HG03060 (cell line): ENCODE results near the gene CAMTA1.

Source experiments
- ATAC-seq: cut with Tn5 transposase; IDR thresholded peaks from one replicate; pipeline ENCODE4 v1.9.1; 2021; ENCODE audit warnings: low read depth, moderate number of reproducible peaks; ENCODE audit not compliant: unreplicated experiment

CAMTA1 gene

GRCh38 chr1:7506454-7507284, 721.4 kb downstream of the CAMTA1 start:
- no peak for ATAC-seq

GRCh38 chr1:7507285-7508019, 722.2 kb downstream of the CAMTA1 start:
- no peak for ATAC-seq

DNA sequence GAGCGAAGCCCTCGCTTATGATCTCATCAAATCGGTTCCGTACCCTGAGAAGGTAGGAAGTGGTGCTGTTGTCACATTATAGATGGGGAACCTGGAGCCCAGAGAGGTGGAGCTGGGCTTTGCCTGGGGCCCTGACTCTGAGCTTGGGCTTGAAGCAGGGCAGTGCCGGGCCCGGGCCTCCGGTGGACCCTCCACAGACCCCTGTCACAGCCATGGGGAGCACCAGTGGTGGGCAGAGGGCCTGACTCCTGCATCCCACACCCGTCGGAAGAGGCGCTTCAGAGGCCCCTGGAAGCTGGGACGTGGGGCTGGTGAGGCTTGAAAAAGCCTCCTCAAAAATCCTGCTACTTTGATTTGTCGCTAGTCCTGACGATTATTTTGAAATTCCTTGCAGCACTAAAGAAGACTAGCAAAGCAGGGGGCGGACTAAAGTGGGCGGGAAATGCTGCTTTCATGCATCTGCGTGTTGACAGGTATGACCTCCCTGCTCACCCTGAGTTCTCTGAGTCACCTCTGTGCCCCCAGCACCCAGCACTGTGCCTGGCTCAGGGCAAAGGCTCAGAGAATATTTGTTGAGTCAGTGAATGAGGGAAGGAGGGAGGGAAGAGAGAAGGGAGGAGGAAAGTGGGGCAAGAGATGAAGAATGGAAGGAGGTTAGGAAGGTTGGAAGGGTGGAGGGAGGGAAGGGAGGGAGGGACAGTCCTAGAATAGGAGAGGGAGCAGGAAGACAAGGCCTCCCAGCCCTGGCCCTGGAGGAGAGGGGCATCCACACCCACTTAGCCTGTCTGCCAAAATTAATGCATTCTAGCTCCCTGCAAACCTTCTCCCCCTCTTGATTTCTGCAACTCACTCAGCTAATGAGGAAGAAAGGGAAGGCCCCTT, 723.0 kb downstream of the CAMTA1 start:
- ATAC-seq, result no peak

GRCh38 chr1:7508934-7509519, 723.8 kb downstream of the CAMTA1 start:
- ATAC-seq, result no peak

GRCh38 chr1:7509598-7509997, 724.3 kb downstream of the CAMTA1 start:
- no peak for ATAC-seq

DNA sequence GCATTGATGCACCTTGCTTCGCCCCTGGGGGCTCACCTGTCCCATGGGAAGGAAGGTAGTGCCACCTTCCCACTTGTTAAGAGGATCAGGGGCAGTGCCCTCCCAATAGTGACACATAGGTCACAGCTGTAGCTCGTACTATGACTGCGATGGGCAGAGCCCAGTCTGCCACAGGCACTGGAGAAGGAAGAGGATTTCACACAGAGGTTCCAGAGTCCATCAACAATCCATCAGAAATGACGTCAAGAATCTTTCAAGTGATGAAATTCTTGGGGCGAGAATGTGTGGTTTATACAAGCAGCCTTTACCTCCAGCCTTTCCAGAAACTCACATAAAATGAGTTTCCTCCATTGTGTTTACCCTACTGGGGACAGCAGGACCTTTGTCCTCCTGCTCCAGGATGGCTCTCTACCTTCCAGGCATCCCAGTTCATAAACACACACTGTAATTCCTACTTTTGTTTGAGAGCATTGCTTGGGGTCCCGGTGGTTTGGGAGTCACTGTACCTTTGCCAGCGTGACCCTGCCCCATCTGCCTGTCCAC, 725.2 kb downstream of the CAMTA1 start:
- no peak for ATAC-seq

DNA sequence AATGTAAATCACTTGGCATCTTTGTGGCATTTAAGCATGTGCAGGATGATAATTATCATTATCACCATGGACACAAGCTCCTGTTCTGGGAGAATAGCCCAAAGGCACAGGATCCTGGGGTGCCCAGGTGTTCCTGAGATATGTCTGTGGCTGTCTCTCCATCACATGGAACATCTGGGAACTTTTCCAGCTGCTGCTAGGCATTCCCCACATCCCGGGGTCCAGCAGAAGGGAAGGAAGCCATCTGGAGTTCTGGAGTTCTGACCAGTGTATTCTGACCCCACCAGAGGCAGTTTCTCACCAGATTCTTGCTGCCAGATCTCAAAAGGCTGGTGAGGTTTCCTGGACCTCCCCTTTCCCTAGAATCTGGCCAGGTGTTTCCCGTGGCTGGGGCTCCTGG, 726.1 kb downstream of the CAMTA1 start:
- ATAC-seq, result no peak

GRCh38 chr1:7513081-7513480, 727.8 kb downstream of the CAMTA1 start:
- ATAC-seq, result no peak

DNA sequence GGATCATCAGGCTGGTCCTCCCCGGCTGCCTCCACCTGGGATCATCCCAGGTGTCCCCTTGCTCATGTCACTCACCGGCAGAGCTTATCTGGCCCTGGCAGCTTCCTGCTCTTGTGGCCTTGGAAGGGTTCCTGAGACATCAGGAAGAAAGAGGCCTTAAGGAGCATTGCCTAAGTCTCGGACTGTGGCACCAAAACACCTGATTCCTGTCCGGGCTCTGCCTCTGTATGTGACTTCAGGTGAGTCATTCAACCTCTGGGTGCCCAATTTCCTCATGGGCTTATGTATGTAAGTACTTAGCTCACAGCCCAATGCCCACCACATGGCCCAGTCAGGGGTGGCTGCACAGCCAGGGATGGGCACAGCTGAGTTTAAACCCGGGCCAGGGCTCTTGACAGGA, 729.9 kb downstream of the CAMTA1 start:
- ATAC-seq, result no peak

DNA sequence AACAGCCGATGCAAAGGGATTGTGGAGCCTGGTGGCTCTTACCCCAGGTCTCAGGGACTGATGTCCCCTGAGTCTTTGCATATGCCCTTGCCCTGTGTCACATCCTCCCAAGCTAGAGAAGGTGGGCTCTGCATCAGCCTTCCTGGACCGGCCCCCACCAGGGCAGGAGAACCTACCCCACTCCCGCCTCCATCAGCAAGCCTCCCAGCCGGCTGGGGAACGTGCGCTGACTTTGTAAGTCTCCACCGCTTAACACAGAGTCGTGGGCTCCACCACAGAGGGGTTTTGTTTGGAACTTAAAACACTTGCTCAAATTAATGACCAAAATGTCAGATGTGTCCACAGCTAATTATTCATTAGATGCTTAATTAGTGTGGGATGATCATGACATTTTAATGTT, 730.6 kb downstream of the CAMTA1 start:
- ATAC-seq, result no peak

DNA sequence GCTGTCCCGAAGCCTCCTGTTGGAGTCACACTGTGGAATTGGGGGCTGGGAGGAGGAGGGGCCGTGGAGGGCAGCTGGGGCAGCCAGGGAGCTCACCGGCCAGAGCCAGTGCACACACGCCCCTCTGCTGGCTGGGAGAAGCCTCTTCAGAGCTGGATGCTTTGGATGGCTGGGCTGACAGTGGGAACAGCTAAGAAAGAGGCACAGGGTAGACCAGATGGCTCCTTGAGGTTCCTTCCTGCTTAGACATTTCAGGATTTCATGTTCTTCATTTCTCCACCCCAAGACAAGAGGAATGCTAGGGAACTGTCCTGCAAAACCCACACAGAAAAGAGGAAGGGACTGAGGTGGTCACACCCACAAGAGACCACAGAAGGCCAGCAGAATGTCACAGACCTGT, 731.1 kb downstream of the CAMTA1 start:
- no peak for ATAC-seq

- ATAC-seq, result no peak
Measured at GRCh38 chr1:7516929-7517328, 731.7 kb downstream of the CAMTA1 start.

- ATAC-seq, result no peak
Measured at GRCh38 chr1:7517611-7518330, 732.5 kb downstream of the CAMTA1 start.

- ATAC-seq, result no peak
Measured at GRCh38 chr1:7518411-7518810, 733.2 kb downstream of the CAMTA1 start.

GRCh38 chr1:7519181-7519860, 734.1 kb downstream of the CAMTA1 start:
- ATAC-seq, result no peak

DNA sequence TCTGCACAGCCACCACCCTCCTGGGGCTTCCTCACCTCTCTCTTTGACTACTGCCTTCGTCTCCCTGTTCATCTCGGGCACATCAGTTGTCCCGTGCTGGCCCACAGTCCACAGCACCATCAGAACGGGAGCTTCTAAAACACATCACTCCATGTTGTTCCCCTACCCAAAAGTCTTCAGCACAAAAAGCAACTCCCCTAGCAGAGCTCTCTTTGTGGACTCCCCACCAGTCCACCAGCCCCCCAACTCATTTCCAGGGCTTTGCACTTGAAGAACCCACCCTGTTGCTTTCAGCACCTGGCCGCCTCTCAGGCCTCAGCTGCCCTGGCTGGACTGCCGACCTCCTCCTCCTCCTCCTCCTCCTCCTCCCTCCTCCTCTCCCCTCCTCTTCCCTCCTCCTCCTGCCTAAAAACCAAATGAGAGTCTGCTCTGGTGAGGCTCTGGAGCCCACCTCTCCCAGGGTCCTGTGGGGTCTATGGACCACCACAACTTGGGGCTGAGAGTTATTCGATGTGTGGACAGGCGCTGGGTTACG, 734.7 kb downstream of the CAMTA1 start:
- no peak for ATAC-seq

GRCh38 chr1:7520496-7520895, 735.2 kb downstream of the CAMTA1 start:
- no peak for ATAC-seq

DNA sequence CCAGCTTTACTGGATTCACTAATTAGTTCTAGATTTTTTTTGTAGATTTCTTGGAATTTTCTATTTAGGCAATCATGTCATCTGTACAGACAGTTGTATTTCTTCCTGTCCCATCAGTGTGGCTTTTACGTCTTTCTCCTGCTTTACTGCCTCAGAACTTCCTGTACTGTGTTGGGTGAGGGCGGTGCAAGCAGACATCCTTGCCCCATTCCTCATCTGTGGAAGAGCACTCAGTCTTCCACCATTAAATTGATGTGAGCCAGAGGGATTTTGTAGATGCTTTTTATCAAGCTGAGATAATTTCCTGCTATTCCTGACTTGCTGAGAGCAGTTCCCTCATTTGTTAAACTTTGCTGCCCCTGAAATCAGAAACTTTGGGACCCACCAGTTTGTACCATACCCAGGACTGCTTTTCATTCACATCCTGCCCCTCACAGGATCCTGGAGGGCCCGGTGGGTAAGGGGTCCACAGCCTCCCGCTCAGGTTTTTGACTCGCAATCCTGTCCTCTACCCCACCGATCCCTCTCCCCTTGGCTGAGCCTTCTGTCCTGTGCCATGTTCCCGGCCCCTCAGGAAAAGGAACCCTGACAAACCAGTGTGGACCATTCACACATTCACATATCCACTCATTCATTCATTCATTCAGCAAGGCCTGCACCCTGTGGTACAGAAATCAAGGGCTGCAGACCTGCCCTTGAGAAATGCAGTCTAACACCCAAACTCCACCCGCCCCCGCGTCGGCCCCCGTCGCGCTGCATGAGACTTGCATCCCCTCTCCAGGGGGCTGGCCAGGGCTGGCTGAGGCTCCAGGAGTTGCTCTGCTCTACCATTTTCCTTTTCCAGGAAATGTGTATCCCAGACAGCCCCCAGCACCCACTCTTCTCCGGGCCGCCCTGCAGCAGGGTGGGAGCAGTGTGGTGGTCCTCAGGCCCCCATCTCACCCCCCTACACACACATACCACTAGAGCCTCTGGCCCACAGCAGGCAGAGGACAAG, 739.4 kb downstream of the CAMTA1 start:
- ATAC-seq, result no peak
